Mucosa of rectum (tissue), 2 donors: ENCODE measurements around the gene SLC37A1.

Experiments used
- H3K27ac ChIP-seq, 2 donors: one replicate each; pipeline ENCODE4 v1.7.0; 2013; ENCODE audit warnings: inconsistent platforms in 2 of 2, low read depth in 2 of 2, low read length in 2 of 2
- H3K27me3 ChIP-seq, 2 donors: one replicate each; pipeline ENCODE4 v1.7.0; 2013; ENCODE audit warnings: low read length in 2 of 2; ENCODE audit not compliant: control insufficient read depth in 2 of 2, insufficient read depth in 2 of 2
- H3K36me3 ChIP-seq, 2 donors: one replicate each; pipeline ENCODE4 v1.7.0; 2013; ENCODE audit warnings: low read length in 2 of 2; ENCODE audit not compliant: control insufficient read depth in 2 of 2, insufficient read depth in 2 of 2
- H3K4me1 ChIP-seq, 2 donors: one replicate each; pipeline ENCODE4 v1.7.0; 2013; ENCODE audit warnings: low read length in 2 of 2, mild to moderate bottlenecking in 1 of 2; ENCODE audit not compliant: control insufficient read depth in 2 of 2, insufficient read depth in 2 of 2
- H3K4me3 ChIP-seq, 2 donors: one replicate each; pipeline ENCODE4 v1.7.0; 2013; ENCODE audit warnings: low read length in 2 of 2
- H3K9ac ChIP-seq, 2 donors: one replicate each; pipeline ENCODE4 v1.7.0; 2013; ENCODE audit warnings: low read length in 2 of 2, low read depth in 1 of 2, mild to moderate bottlenecking in 1 of 2
- H3K9me3 ChIP-seq, 2 donors: one replicate each; pipeline ENCODE4 v1.7.0; 2013; ENCODE audit warnings: low read length in 2 of 2; ENCODE audit not compliant: control insufficient read depth in 2 of 2
- donor health status: healthy.
- donor health status: Normal muscosa, but diverticular disease.

The SLC37A1 gene

GRCh38 chr21:42597487-42598158 is 84.0 kb downstream of the SLC37A1 start:
- Histone ChIP-seq H3K4me3 (no peak overlapping the region), H3K9me3 (no peaks in the 10 kb centered on the region), H3K27ac (no peak overlapping the region), H3K36me3 (no peaks in the 10 kb centered on the region), H3K27me3 (no peaks in the 10 kb centered on the region), H3K4me1 (peaks cover 3 to 4% of the 10 kb centered on the region in 2 donors), H3K9ac (no peak overlapping the region)

GRCh38 chr21:42598159-42598735 is 84.6 kb downstream of the SLC37A1 start:
- no peak overlapping the region for H3K9ac ChIP-seq
- no peak overlapping the region for H3K4me3 ChIP-seq

GRCh38 chr21:42599486-42599885 is 85.8 kb downstream of the SLC37A1 start:
- Histone ChIP-seq H3K4me1 (no peaks in the 10 kb centered on the region), H3K27ac (no peak overlapping the region), H3K9ac (no peak overlapping the region), H3K9me3 (peaks cover 0 to under 1% of the 10 kb centered on the region in 2 donors), H3K36me3 (no peaks in the 10 kb centered on the region), H3K4me3 (no peak overlapping the region), H3K27me3 (no peaks in the 10 kb centered on the region)

More at GRCh38 chr21:42598159-42598735, 84.6 kb downstream of the SLC37A1 start:
- Histone ChIP-seq H3K9me3 (no peaks in the 10 kb centered on the region), H3K27me3 (no peaks in the 10 kb centered on the region), H3K36me3 (no peaks in the 10 kb centered on the region), H3K4me1 (no peaks in the 10 kb centered on the region), H3K27ac (no peak overlapping the region)

- Histone ChIP-seq H3K9me3 (peaks cover 0 to 3% of the 10 kb centered on the region in 2 donors), H3K27me3 (no peaks in the 10 kb centered on the region), H3K4me1 (no peaks in the 10 kb centered on the region), H3K4me3 (no peak overlapping the region), H3K36me3 (no peaks in the 10 kb centered on the region), H3K27ac (no peak overlapping the region), H3K9ac (no peak overlapping the region)
These were observed 86.3 kb downstream of the SLC37A1 start for GRCh38 chr21:42599962-42600361.

GRCh38 chr21:42601656-42602055 is 88.0 kb downstream of the SLC37A1 start:
- Histone ChIP-seq H3K9me3 (peaks cover 0 to 5% of the 10 kb centered on the region in 2 donors), H3K36me3 (no peaks in the 10 kb centered on the region), H3K27me3 (no peaks in the 10 kb centered on the region), H3K4me3 (no peak overlapping the region), H3K4me1 (no peaks in the 10 kb centered on the region), H3K27ac (no peak overlapping the region), H3K9ac (no peak overlapping the region)

- Histone ChIP-seq H3K4me3 (no peak overlapping the region), H3K4me1 (peaks cover 0 to 2% of the 10 kb centered on the region in 2 donors), H3K27me3 (no peaks in the 10 kb centered on the region), H3K27ac (no peak overlapping the region), H3K9ac (no peak overlapping the region), H3K36me3 (no peaks in the 10 kb centered on the region), H3K9me3 (peaks cover 0 to 5% of the 10 kb centered on the region in 2 donors)
These were observed 93.5 kb downstream of the SLC37A1 start for GRCh38 chr21:42607102-42607501.

- H3K4me1 ChIP-seq = peaks cover 0 to 2% of the 10 kb centered on the region in 2 donors
- no peaks in the 10 kb centered on the region for H3K36me3 ChIP-seq
- no peak overlapping the region for H3K4me3 ChIP-seq
- H3K27ac ChIP-seq = no peak overlapping the region
- no peak overlapping the region for H3K9ac ChIP-seq
- peaks cover 0 to 5% of the 10 kb centered on the region in 2 donors for H3K9me3 ChIP-seq
- H3K27me3 ChIP-seq = no peaks in the 10 kb centered on the region
These were observed 94.0 kb downstream of the SLC37A1 start for GRCh38 chr21:42607525-42608102.

- H3K4me3 ChIP-seq = no peak overlapping the region
- H3K27ac ChIP-seq = no peak overlapping the region
- H3K36me3 ChIP-seq = no peaks in the 10 kb centered on the region
- no peaks in the 10 kb centered on the region for H3K27me3 ChIP-seq
- H3K9ac ChIP-seq = no peak overlapping the region
- H3K9me3 ChIP-seq = peaks cover 0 to 5% of the 10 kb centered on the region in 2 donors
- H3K4me1 ChIP-seq = peaks cover 0 to 2% of the 10 kb centered on the region in 2 donors
These were observed 94.8 kb downstream of the SLC37A1 start for GRCh38 chr21:42608446-42608845.

GRCh38 chr21:42609811-42610210 is 96.2 kb downstream of the SLC37A1 start:
- Histone ChIP-seq H3K9ac (no peak overlapping the region), H3K4me3 (no peak overlapping the region), H3K9me3 (peaks cover 0 to 2% of the 10 kb centered on the region in 2 donors), H3K4me1 (peaks cover 0 to 2% of the 10 kb centered on the region in 2 donors), H3K27me3 (no peaks in the 10 kb centered on the region), H3K36me3 (no peaks in the 10 kb centered on the region), H3K27ac (no peak overlapping the region)

GRCh38 chr21:42611852-42612251 is 98.2 kb downstream of the SLC37A1 start:
- peaks cover 0 to 9% of the 10 kb centered on the region in 2 donors for H3K4me1 ChIP-seq

More at GRCh38 chr21:42611852-42612251, 98.2 kb downstream of the SLC37A1 start:
- no peak overlapping the region for H3K27ac ChIP-seq
- no peaks in the 10 kb centered on the region for H3K9me3 ChIP-seq
- H3K36me3 ChIP-seq = no peaks in the 10 kb centered on the region
- H3K4me3 ChIP-seq = no peak overlapping the region
- no peaks in the 10 kb centered on the region for H3K27me3 ChIP-seq
- no peak overlapping the region for H3K9ac ChIP-seq
